Smooth muscle cell (in vitro differentiated cells): ENCODE data around the gene GPR33. TPM values are rescaled to one million over a fixed set of nuclear protein-coding genes. Genes with fewer than 3 reads are reported as not detected.
A peak's percentile ranks its signal among the peaks of the same experiment; 100 is the strongest.

Source experiments
- DNase-seq: peaks from one replicate; lab custom pipeline; 2025; ENCODE audit not compliant: unreplicated experiment; lab: John Stamatoyannopoulos, UW
- H2AFZ ChIP-seq: fragments of 200-600 bp; sonication (generic); 2 replicates; pipeline ENCODE4 v1.6.0; 2016; ENCODE audit warnings: antibody characterized with exemption, low read depth, mild to moderate bottlenecking
- H3F3A ChIP-seq: fragments of 200-600 bp; sonication (generic); 2 replicates; pipeline ENCODE4 v1.6.0; 2017; ENCODE audit warnings: antibody characterized with exemption, low read depth
- H3K27ac ChIP-seq: fragments of 200-600 bp; sonication (generic); 2 replicates; pipeline ENCODE4 v1.5.1; 2016; ENCODE audit warnings: low read depth, mild to moderate bottlenecking
- H3K27me3 ChIP-seq: fragments of 200-600 bp; sonication (generic); 2 replicates; pipeline ENCODE4 v1.6.1; 2016; ENCODE audit warnings: low read depth, mild to moderate bottlenecking
- H3K36me3 ChIP-seq: fragments of 200-600 bp; sonication (generic); 2 replicates; pipeline ENCODE4 v1.5.1; 2016; ENCODE audit warnings: low read depth
- H3K4me1 ChIP-seq: fragments of 200-600 bp; sonication (generic); 2 replicates; pipeline ENCODE4 v1.5.1; 2016; ENCODE audit warnings: low read depth
- H3K4me2 ChIP-seq: fragments of 200-600 bp; sonication (generic); 2 replicates; pipeline ENCODE4 v1.6.0; 2016; ENCODE audit warnings: mild to moderate bottlenecking
- H3K4me3 ChIP-seq: fragments of 200-600 bp; sonication (generic); 2 replicates; pipeline ENCODE4 v1.5.1; 2016; ENCODE audit warnings: mild to moderate bottlenecking
- H3K79me2 ChIP-seq: fragments of 200-600 bp; sonication (generic); 2 replicates; pipeline ENCODE4 v1.6.0; 2016; ENCODE audit warnings: low read depth, mild to moderate bottlenecking
- H3K9ac ChIP-seq: fragments of 200-600 bp; sonication (generic); 2 replicates; pipeline ENCODE4 v1.6.0; 2016; ENCODE audit warnings: low read depth
- H3K9me3 ChIP-seq: fragments of 200-600 bp; sonication (generic); replicated peaks from 2 replicates; pipeline ENCODE4 v1.5.1; 2016; ENCODE audit warnings: low read depth
- H4K20me1 ChIP-seq: fragments of 200-600 bp; sonication (generic); 2 replicates; pipeline ENCODE4 v1.6.0; 2016; ENCODE audit warnings: low read depth
- CTCF ChIP-seq: fragments of 200-600 bp; sonication (generic); IDR thresholded peaks from 2 replicates; pipeline ENCODE4 v1.5.1; 2017; ENCODE audit warnings: borderline replicate concordance, mild to moderate bottlenecking, antibody characterized with exemption; ENCODE audit not compliant: insufficient read depth, poor library complexity, severe bottlenecking
- WGBS: methylation state at CpG from one replicate; pipeline ENCODE4 v1.1.7; 2016; ENCODE audit warnings: low lambda C conversion rate; 5-methylcytosine and 5-hydroxymethylcytosine counted together
- polyA plus RNA-seq: library from polyadenylated mRNA; unstranded; fragments of >200 nt; fragmentation: Nextera tagmentation; extraction: Ambion mirVana; gene quantifications from 2 replicates; pipeline ENCODE4 v1.2.1, GENCODE V29; 2016
- total RNA-seq: library from RNA; depleted of rRNA; stranded (reverse); fragments of >200 nt; gene quantifications from 2 replicates; pipeline ENCODE4 v1.2.3, GENCODE V29; 2014

The GPR33 gene
- total and polyA plus RNA-seq, 2 experiments from 2014 or later: not detected

- Histone ChIP-seq H3K9me3 (no peaks in the 10 kb centered on the region), H2AFZ (no peak overlapping the region), H3K4me3 (no peak overlapping the region), H3K27me3 (no peaks in the 10 kb centered on the region), H3K4me1 (no peaks in the 10 kb centered on the region), H3K4me2 (no peak overlapping the region), H3K27ac (no peak overlapping the region), H3K79me2 (no peaks in the 10 kb centered on the region), H3K9ac (no peak overlapping the region), H4K20me1 (no peaks in the 10 kb centered on the region), H3F3A (no peaks in the 10 kb centered on the region), H3K36me3 (no peaks in the 10 kb centered on the region)
- no peak for TF ChIP-seq CTCF
- no peak for DNase-seq
- 92% methylated on average over 8 of the region's 8 CpGs for WGBS
Measured at GRCh38 chr14:31527546-31527945, 39.7 kb upstream of the GPR33 start.

GRCh38 chr14:31527087-31527486, 39.2 kb upstream of the GPR33 start:
- H3K9me3 ChIP-seq: no peaks in the 10 kb centered on the region
- WGBS: 97% methylated on average over 33 of the region's 33 CpGs

GRCh38 chr14:31510855-31511254, 23.0 kb upstream of the GPR33 start:
- Histone ChIP-seq H3K79me2 (no peaks in the 10 kb centered on the region), H4K20me1 (no peaks in the 10 kb centered on the region), H3K4me3 (no peak overlapping the region), H3K36me3 (no peaks in the 10 kb centered on the region), H2AFZ (peak overlapping the region; percentile 1), H3K9ac (no peak overlapping the region), H3K9me3 (no peaks in the 10 kb centered on the region), H3K4me2 (no peak overlapping the region), H3K27me3 (no peaks in the 10 kb centered on the region), H3F3A (no peaks in the 10 kb centered on the region), H3K4me1 (no peaks in the 10 kb centered on the region), H3K27ac (no peak overlapping the region)
- 97% methylated on average over 1 of the region's 1 CpG for WGBS
- TF ChIP-seq CTCF: no peak
- no peak for DNase-seq

More at GRCh38 chr14:31527087-31527486, 39.2 kb upstream of the GPR33 start:
- Histone ChIP-seq H3K27me3 (no peaks in the 10 kb centered on the region), H3K4me1 (no peaks in the 10 kb centered on the region), H3F3A (no peaks in the 10 kb centered on the region), H3K27ac (no peak overlapping the region), H3K4me3 (no peak overlapping the region), H3K36me3 (no peaks in the 10 kb centered on the region), H3K9ac (no peak overlapping the region), H2AFZ (no peak overlapping the region), H3K4me2 (no peak overlapping the region), H3K79me2 (no peaks in the 10 kb centered on the region), H4K20me1 (no peaks in the 10 kb centered on the region)
- TF ChIP-seq CTCF: no peak
- DNase-seq: no peak

DNA sequence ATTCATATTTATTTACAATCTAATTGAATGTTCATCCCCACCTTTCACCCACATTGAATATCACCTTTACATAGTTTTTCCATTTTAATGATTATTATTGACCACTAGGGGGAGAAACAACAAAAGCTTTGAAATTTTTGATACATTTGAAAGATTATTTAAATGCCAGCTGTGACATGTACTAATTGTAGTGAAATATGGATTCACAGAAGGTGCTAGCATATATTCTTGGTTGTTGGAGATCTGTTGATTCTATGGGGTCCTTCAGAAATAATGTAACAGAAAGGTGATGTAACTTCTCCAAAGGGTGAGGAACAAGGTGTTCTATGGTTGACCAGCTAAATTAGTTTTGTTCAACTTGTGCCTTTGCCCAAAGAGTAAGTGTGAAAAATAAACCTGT, 22.4 kb upstream of the GPR33 start:
- peak; percentile 68 for TF ChIP-seq CTCF
- no peaks in the 10 kb centered on the region for H3F3A ChIP-seq
- H3K4me1 ChIP-seq: no peaks in the 10 kb centered on the region
- H2AFZ ChIP-seq: peak overlapping the region; percentile 1
- no peaks in the 10 kb centered on the region for H3K79me2 ChIP-seq
- H3K9ac ChIP-seq: no peak overlapping the region
- no peaks in the 10 kb centered on the region for H3K9me3 ChIP-seq
- H3K4me3 ChIP-seq: no peak overlapping the region
- no peaks in the 10 kb centered on the region for H3K36me3 ChIP-seq
- no peaks in the 10 kb centered on the region for H4K20me1 ChIP-seq
- no peak overlapping the region for H3K27ac ChIP-seq
- H3K27me3 ChIP-seq: no peaks in the 10 kb centered on the region
- H3K4me2 ChIP-seq: no peak overlapping the region
- DNase-seq: no peak
